ENCODE results near the gene COPB2.

COPB2 gene

GRCh38 chr3:139319428-139320402 is 69.7 kb downstream of the COPB2 start:
- DNase-seq: no peak
- in situ Hi-C loops (cut with HindIII; ENCODE audit: low pct_ligation_motif_present, low sequenced_read_pairs): loop anchor here (10.0 to 25.0 kb wide), 2 partner anchors 205 to 382 kb away; partner anchors contain the start of genes FOXL2 and FOXL2NB
- Histone ChIP-seq H3K27me3 (replicated peaks) (no peaks in the 10 kb centered on the region), H3K36me3 (replicated peaks) (no peaks in the 10 kb centered on the region), H3K4me3 (ENCODE audit: low read depth, low read length) (no peak overlapping the region), H3K27ac (no peak overlapping the region)
- TF ChIP-seq CTCF (IDR thresholded peaks at IDR 0.05; ENCODE audit: low read depth, low read length, missing control alignments): peak; percentile 74

- Histone ChIP-seq H3K36me3 (replicated peaks) (no peaks in the 10 kb centered on the region), H3K4me3 (ENCODE audit: low read depth, low read length) (no peak overlapping the region), H3K27me3 (replicated peaks) (no peaks in the 10 kb centered on the region), H3K27ac (no peak overlapping the region)
- DNase-seq: no peak
- no peak for TF ChIP-seq CTCF (IDR thresholded peaks at IDR 0.05; ENCODE audit: low read depth, low read length, missing control alignments)
- in situ Hi-C loops (cut with HindIII; ENCODE audit: low pct_ligation_motif_present, low sequenced_read_pairs): loop anchor here (10.0 to 25.0 kb wide), 2 partner anchors 204 to 382 kb away; partner anchors contain the start of genes FOXL2 and FOXL2NB
Observed at GRCh38 chr3:139318826-139319225, 70.6 kb downstream of the COPB2 start.

GRCh38 chr3:139318431-139318816 is 71.0 kb downstream of the COPB2 start:
- no peaks in the 10 kb centered on the region for H3K36me3 ChIP-seq (replicated peaks)
- no peak for TF ChIP-seq CTCF (IDR thresholded peaks at IDR 0.05; ENCODE audit: low read depth, low read length, missing control alignments)
- H3K4me3 ChIP-seq (ENCODE audit: low read depth, low read length): no peak overlapping the region
- DNase-seq: no peak
- H3K27ac ChIP-seq: no peak overlapping the region
- in situ Hi-C loops (cut with HindIII; ENCODE audit: low pct_ligation_motif_present, low sequenced_read_pairs): loop anchor here (10.0 to 25.0 kb wide), 2 partner anchors 204 to 381 kb away; partner anchors contain the start of genes FOXL2 and FOXL2NB
- no peaks in the 10 kb centered on the region for H3K27me3 ChIP-seq (replicated peaks)

- in situ Hi-C loops (cut with HindIII; ENCODE audit: low pct_ligation_motif_present, low sequenced_read_pairs): loop anchor here (10.0 to 25.0 kb wide), 2 partner anchors 203 to 381 kb away; partner anchors contain the start of genes FOXL2 and FOXL2NB
Observed at GRCh38 chr3:139317660-139318430, 71.6 kb downstream of the COPB2 start.

More at GRCh38 chr3:139317660-139318430, 71.6 kb downstream of the COPB2 start:
- Histone ChIP-seq H3K4me3 (ENCODE audit: low read depth, low read length) (no peak overlapping the region), H3K36me3 (replicated peaks) (no peaks in the 10 kb centered on the region), H3K27ac (no peak overlapping the region), H3K27me3 (replicated peaks) (no peaks in the 10 kb centered on the region)
- DNase-seq: no peak
- TF ChIP-seq CTCF (IDR thresholded peaks at IDR 0.05; ENCODE audit: low read depth, low read length, missing control alignments): no peak

Measured in brain microvascular endothelial cell (primary cell).